ENCODE data around the gene TBC1D10B. TPM values are rescaled to one million over a fixed set of nuclear protein-coding genes. Genes with fewer than 3 reads are reported as not detected.

TBC1D10B gene
- total RNA-seq, 1 donor from 2014 or later, result 23.3 TPM

- Histone ChIP-seq H3K9me3 (replicated peaks) (no peaks in the 10 kb centered on the region), H3K27ac (replicated peaks) (peak overlapping the region; percentile 92), H3K36me3 (peaks cover 34% of the 10 kb centered on the region), H3K4me1 (peaks cover 69% of the 10 kb centered on the region), H3K4me3 (peak overlapping the region; percentile 92), H3K27me3 (ENCODE audit: low read depth) (no peaks in the 10 kb centered on the region)
- intact Hi-C loops (cut with micrococcal nuclease), result no loop called here
- DNase-seq, result no peak
- TF ChIP-seq CTCF (IDR thresholded peaks at IDR 0.05; ENCODE audit: borderline replicate concordance), result no peak
These were observed 2.8 kb downstream of the TBC1D10B start for GRCh38 chr16:30367349-30368009.

- TF ChIP-seq CTCF (IDR thresholded peaks at IDR 0.05; ENCODE audit: borderline replicate concordance), result no peak
- no peaks in the 10 kb centered on the region for H3K27me3 ChIP-seq (ENCODE audit: low read depth)
- H3K4me1 ChIP-seq, result peaks cover 60% of the 10 kb centered on the region
- intact Hi-C loops (cut with micrococcal nuclease), result no loop called here
- no peak overlapping the region for H3K27ac ChIP-seq (replicated peaks)
- H3K9me3 ChIP-seq (replicated peaks), result no peaks in the 10 kb centered on the region
- no peak for DNase-seq
- no peak overlapping the region for H3K4me3 ChIP-seq
- peaks cover 39% of the 10 kb centered on the region for H3K36me3 ChIP-seq
These were observed 3.8 kb downstream of the TBC1D10B start for GRCh38 chr16:30366511-30366910.

- Histone ChIP-seq H3K36me3 (peaks cover 39% of the 10 kb centered on the region), H3K4me3 (no peak overlapping the region), H3K27ac (replicated peaks) (peak overlapping the region; percentile 16), H3K9me3 (replicated peaks) (no peaks in the 10 kb centered on the region), H3K27me3 (ENCODE audit: low read depth) (no peaks in the 10 kb centered on the region), H3K4me1 (peaks cover 55% of the 10 kb centered on the region)
- intact Hi-C loops (cut with micrococcal nuclease), result no loop called here
- no peak for TF ChIP-seq CTCF (IDR thresholded peaks at IDR 0.05; ENCODE audit: borderline replicate concordance)
- no peak for DNase-seq
These were observed 5.1 kb downstream of the TBC1D10B start for GRCh38 chr16:30365200-30365599.

- Histone ChIP-seq H3K4me1 (peaks cover 25% of the 10 kb centered on the region), H3K4me3 (no peak overlapping the region), H3K9me3 (replicated peaks) (no peaks in the 10 kb centered on the region), H3K27ac (replicated peaks) (no peak overlapping the region), H3K36me3 (peaks cover 62% of the 10 kb centered on the region), H3K27me3 (ENCODE audit: low read depth) (no peaks in the 10 kb centered on the region)
- TF ChIP-seq CTCF (IDR thresholded peaks at IDR 0.05; ENCODE audit: borderline replicate concordance), result no peak
- no peak for DNase-seq
- intact Hi-C loops (cut with micrococcal nuclease), result no loop called here
These were observed 9.1 kb downstream of the TBC1D10B start for GRCh38 chr16:30361180-30361579.

GRCh38 chr16:30359871-30360170 lies 10.5 kb downstream of the TBC1D10B start:
- Histone ChIP-seq H3K27me3 (ENCODE audit: low read depth) (no peaks in the 10 kb centered on the region), H3K9me3 (replicated peaks) (no peaks in the 10 kb centered on the region), H3K4me3 (no peak overlapping the region), H3K4me1 (peaks cover 23% of the 10 kb centered on the region), H3K36me3 (peaks cover 56% of the 10 kb centered on the region), H3K27ac (replicated peaks) (no peak overlapping the region)
- TF ChIP-seq CTCF (IDR thresholded peaks at IDR 0.05; ENCODE audit: borderline replicate concordance), result no peak
- intact Hi-C loops (cut with micrococcal nuclease), result no loop called here
- DNase-seq, result no peak

Data from left ventricle myocardium inferior (tissue), 1 donor.